Effector memory CD4-positive, alpha-beta T cell (primary cell): Measurements from ENCODE around the gene KLF8.

Experiments used
- DNase-seq, 3 donors: peaks; one replicate each; pipeline ENCODE4 v3.0.0-alpha.2; 2020
- H3K27ac ChIP-seq: 2 replicates; pipeline ENCODE4 v1.7.0; 2013; ENCODE audit warnings: mild to moderate bottlenecking, low read length, moderate library complexity; ENCODE audit not compliant: insufficient read depth, poor library complexity, severe bottlenecking
- H3K27me3 ChIP-seq: replicated peaks from 2 replicates; pipeline ENCODE4 v1.7.0; 2013; ENCODE audit warnings: mild to moderate bottlenecking, low read length; ENCODE audit not compliant: insufficient read depth, control insufficient read depth, poor library complexity, severe bottlenecking
- H3K36me3 ChIP-seq: 2 replicates; pipeline ENCODE4 v1.7.0; 2013; ENCODE audit warnings: mild to moderate bottlenecking, low read length, moderate library complexity; ENCODE audit not compliant: control insufficient read depth, insufficient read depth
- H3K4me1 ChIP-seq: 2 replicates; pipeline ENCODE4 v1.7.0; 2013; ENCODE audit warnings: low read length, mild to moderate bottlenecking; ENCODE audit not compliant: control insufficient read depth, insufficient read depth, poor library complexity, severe bottlenecking
- H3K4me3 ChIP-seq: 2 replicates; pipeline ENCODE4 v1.7.0; 2013; ENCODE audit warnings: low read length, low read depth, mild to moderate bottlenecking; ENCODE audit not compliant: insufficient read depth, poor library complexity, severe bottlenecking
- H3K9me3 ChIP-seq: 2 replicates; pipeline ENCODE4 v1.7.0; 2013; ENCODE audit warnings: mild to moderate bottlenecking, low read length, moderate library complexity; ENCODE audit not compliant: control insufficient read depth

The KLF8 gene

GRCh38 chrX:56289449-56289848, 57.3 kb downstream of the KLF8 start:
- H3K4me3 ChIP-seq, result no peak overlapping the region
- H3K36me3 ChIP-seq, result no peaks in the 10 kb centered on the region
- no peak overlapping the region for H3K27ac ChIP-seq
- H3K9me3 ChIP-seq, result no peaks in the 10 kb centered on the region
- no peaks in the 10 kb centered on the region for H3K27me3 ChIP-seq
- no peaks in the 10 kb centered on the region for H3K4me1 ChIP-seq
- DNase-seq, result no peak

GRCh38 chrX:56308726-56309125, 76.6 kb downstream of the KLF8 start:
- Histone ChIP-seq H3K4me1 (no peaks in the 10 kb centered on the region), H3K27me3 (no peaks in the 10 kb centered on the region), H3K9me3 (no peaks in the 10 kb centered on the region), H3K4me3 (no peak overlapping the region), H3K36me3 (no peaks in the 10 kb centered on the region), H3K27ac (no peak overlapping the region)
- no peak for DNase-seq

DNA sequence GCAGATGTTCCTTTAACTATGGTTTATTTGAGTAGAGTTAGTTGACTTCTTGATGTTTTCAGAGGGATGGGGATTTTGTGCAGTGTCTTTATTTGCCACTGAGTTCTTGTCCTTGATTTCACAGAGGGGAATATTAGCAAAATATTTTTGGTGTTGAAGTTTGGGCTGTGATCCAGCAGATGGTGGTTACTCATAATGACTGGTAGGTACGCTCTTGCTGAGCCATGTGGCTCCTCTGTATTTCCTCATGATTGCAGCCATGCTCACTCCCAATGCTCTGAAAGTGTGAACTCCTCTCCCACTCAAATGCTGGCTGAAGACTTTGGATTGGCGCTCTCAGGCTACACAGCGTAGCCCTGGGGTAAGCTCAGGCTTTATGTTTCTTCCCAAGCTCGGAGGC, 77.7 kb downstream of the KLF8 start:
- H3K4me3 ChIP-seq, result no peak overlapping the region
- no peak for DNase-seq
- no peaks in the 10 kb centered on the region for H3K9me3 ChIP-seq
- H3K4me1 ChIP-seq, result no peaks in the 10 kb centered on the region
- no peaks in the 10 kb centered on the region for H3K27me3 ChIP-seq
- H3K36me3 ChIP-seq, result no peaks in the 10 kb centered on the region
- H3K27ac ChIP-seq, result no peak overlapping the region

DNA sequence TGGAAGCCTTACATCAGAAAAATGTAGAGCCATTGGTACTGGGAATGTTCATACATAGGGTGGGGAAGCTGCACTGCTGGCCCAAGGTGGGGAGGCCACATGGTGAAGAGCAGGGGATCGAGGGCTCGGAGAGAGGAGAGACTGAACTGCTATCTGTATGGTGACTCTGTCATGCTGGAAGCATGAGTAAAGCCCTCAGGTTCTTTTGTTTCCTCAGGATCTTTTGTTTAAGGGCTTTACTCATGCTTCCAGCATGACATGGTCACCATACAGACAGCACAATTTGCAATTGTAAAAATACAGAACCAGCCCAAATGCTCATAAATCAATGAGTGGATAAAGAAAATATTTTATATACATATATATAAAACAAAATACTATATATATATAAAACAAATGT, 78.4 kb downstream of the KLF8 start:
- H3K27me3 ChIP-seq, result no peaks in the 10 kb centered on the region
- no peak overlapping the region for H3K27ac ChIP-seq
- no peaks in the 10 kb centered on the region for H3K9me3 ChIP-seq
- H3K4me1 ChIP-seq, result no peaks in the 10 kb centered on the region
- H3K36me3 ChIP-seq, result no peaks in the 10 kb centered on the region
- no peak for DNase-seq
- H3K4me3 ChIP-seq, result no peak overlapping the region

DNA sequence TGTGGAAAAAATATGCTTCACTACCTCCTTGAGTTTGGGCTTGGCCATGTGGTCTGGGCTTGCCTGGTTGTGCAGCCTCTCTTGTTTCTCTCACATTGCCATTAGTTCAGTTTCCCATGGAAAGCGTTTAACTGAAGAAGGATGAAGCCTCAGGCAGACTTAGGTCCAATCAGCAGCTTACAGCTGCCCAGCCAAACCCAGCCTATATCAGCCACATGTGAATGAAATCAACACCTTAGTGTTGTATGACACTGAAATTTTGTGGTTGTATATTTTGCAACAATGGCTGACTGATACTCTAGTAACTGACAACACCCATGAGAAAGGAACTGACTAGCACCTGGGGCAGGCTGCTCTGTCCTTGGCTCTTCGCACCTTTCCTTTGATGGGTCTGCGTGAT, 81.2 kb downstream of the KLF8 start:
- Histone ChIP-seq H3K27me3 (no peaks in the 10 kb centered on the region), H3K27ac (no peak overlapping the region), H3K36me3 (no peaks in the 10 kb centered on the region), H3K4me1 (no peaks in the 10 kb centered on the region), H3K4me3 (no peak overlapping the region), H3K9me3 (no peaks in the 10 kb centered on the region)
- no peak for DNase-seq

GRCh38 chrX:56314334-56314733, 82.2 kb downstream of the KLF8 start:
- no peaks in the 10 kb centered on the region for H3K27me3 ChIP-seq
- no peak overlapping the region for H3K4me3 ChIP-seq
- no peak for DNase-seq
- no peak overlapping the region for H3K27ac ChIP-seq
- H3K4me1 ChIP-seq, result no peaks in the 10 kb centered on the region
- H3K36me3 ChIP-seq, result no peaks in the 10 kb centered on the region
- H3K9me3 ChIP-seq, result no peaks in the 10 kb centered on the region

DNA sequence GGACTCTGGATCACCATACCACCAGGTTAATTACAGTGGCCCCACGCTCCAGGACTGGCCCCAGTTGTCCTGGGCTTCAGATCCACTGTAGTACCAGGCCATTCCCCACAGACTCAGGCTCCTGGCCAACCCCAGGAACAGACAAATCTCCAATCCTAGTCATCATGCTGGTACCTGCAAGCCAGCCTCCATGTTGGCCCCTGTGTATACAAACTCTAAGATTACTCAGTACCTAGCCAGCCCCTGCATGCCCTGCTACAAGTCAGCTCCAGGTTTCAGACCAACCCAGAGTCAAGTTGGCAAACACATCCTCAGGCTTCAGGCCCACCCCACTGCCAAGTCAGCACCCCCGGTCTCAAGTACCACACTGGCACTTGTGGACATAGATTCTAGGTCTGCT, 85.9 kb downstream of the KLF8 start:
- H3K4me1 ChIP-seq, result no peaks in the 10 kb centered on the region
- no peaks in the 10 kb centered on the region for H3K36me3 ChIP-seq
- no peak for DNase-seq
- H3K9me3 ChIP-seq, result no peaks in the 10 kb centered on the region
- no peak overlapping the region for H3K27ac ChIP-seq
- H3K4me3 ChIP-seq, result no peak overlapping the region
- no peaks in the 10 kb centered on the region for H3K27me3 ChIP-seq

DNA sequence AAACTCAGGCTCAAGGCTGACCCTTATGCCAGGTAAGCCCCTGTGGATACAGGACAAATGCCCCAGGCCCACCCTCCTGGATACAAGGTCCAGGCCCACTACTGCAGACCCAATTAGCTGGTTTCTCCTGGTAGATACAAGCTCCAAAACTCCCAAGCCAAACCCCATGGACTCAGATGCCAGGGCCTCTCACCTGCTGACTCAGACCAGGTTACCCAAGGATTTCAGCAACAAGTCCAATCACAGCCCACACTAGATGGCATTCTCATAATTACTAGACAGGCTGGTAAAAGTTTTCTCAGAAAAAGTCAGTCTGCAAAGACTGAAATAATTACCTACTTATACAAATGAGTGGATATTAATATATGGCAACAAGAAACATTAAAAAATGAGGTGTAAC, 87.0 kb downstream of the KLF8 start:
- Histone ChIP-seq H3K4me1 (no peaks in the 10 kb centered on the region), H3K27ac (no peak overlapping the region), H3K36me3 (no peaks in the 10 kb centered on the region), H3K4me3 (no peak overlapping the region), H3K27me3 (no peaks in the 10 kb centered on the region), H3K9me3 (no peaks in the 10 kb centered on the region)
- DNase-seq, result no peak
